K562 (cell line): Measurements from ENCODE around the gene SLC35A1. TPM values are rescaled to one million over a fixed set of nuclear protein-coding genes. Genes with fewer than 3 reads are reported as not detected.

Experiments
- ATAC-seq: fragments of 200-7000 bp; cut with Tn5 transposase; 3 replicates; pipeline ENCODE4 v1.9.1; 2020; ENCODE audit warnings: moderate library complexity
- BruUV-seq: library from RNA; stranded (reverse); fragments of 400-500 nt; replicated peaks from 2 replicates; lab custom pipeline; 2021; lab: Mats Ljungman, UMichigan
- CTCF ChIA-PET: fragments of 300-600 bp; formaldehyde crosslinking; extraction: SDS; loops from one replicate; lab custom pipeline; 2021; ENCODE audit warnings: low intra/inter-chr PET ratio; lab: Yijun Ruan, JAX
- POLR2A ChIA-PET: fragments of 300-600, 350-650 bp; sonication (Branson Sonifier 250); formaldehyde crosslinking; extraction: SDS; loops from one replicate; lab custom pipeline; 2021; ENCODE audit warnings: antibody characterized with exemption, inconsistent platforms; lab: Yijun Ruan, JAX
- DNase-seq, 4 experiments: peaks; one replicate each; pipeline versions ENCODE4 v3.0.0 to v3.0.0-alpha.2; 2011 to 2018; ENCODE audit warnings: low spot score in 3 of 4, mixed read lengths in 3 of 4; ENCODE audit errors: extremely low read depth in 1 of 4
- FAIRE-seq: peaks from 2 replicates; lab custom pipeline; 2011; peaks lifted over from hg19 to GRCh38; lab: Jason Lieb, UNC
- H2AFZ ChIP-seq: 2 replicates; pipeline ENCODE4 v1.6.0; 2011; ENCODE audit warnings: low read depth, low read length, control low read depth, inconsistent platforms
- H3K27ac ChIP-seq: fragments of 200-600 bp; 3 replicates; pipeline ENCODE4 v1.8.0; 2011; ENCODE audit warnings: low read depth, mild to moderate bottlenecking, control low read depth, inconsistent platforms, low read length, moderate library complexity, mixed read lengths; ENCODE audit errors: extremely low read depth
- H3K27me3 ChIP-seq, 2 experiments: fragments of 300-600 bp in 1 of 2; 2 replicates in 1 of 2; 3 replicates in 1 of 2; pipeline versions ENCODE4 v1.6.0 to v1.8.0; 2011; ENCODE audit warnings: inconsistent platforms in 2 of 2, low read length in 2 of 2, mild to moderate bottlenecking in 1 of 2, mixed read lengths in 1 of 2, moderate library complexity in 1 of 2; ENCODE audit not compliant: control insufficient read depth in 2 of 2, insufficient read depth in 2 of 2
- H3K36me3 ChIP-seq: fragments of 300-600 bp; 3 replicates; pipeline ENCODE4 v1.8.0; 2011; ENCODE audit warnings: mild to moderate bottlenecking, low read length, inconsistent platforms; ENCODE audit not compliant: control insufficient read depth, insufficient read depth
- H3K4me1 ChIP-seq, 2 experiments: fragments of 200-600 bp in 1 of 2; replicated peaks in 1 of 2; 2 replicates in 1 of 2; 3 replicates in 1 of 2; pipeline versions ENCODE4 v1.5.1 to v1.8.0; 2011; ENCODE audit warnings: inconsistent platforms in 2 of 2, low read length in 2 of 2, mild to moderate bottlenecking in 1 of 2, mixed read lengths in 1 of 2, moderate library complexity in 1 of 2; ENCODE audit not compliant: control insufficient read depth in 2 of 2, insufficient read depth in 2 of 2
- H3K4me2 ChIP-seq: 2 replicates; pipeline ENCODE4 v1.6.1; 2011; ENCODE audit warnings: low read length, control low read depth, inconsistent platforms, mixed read lengths; ENCODE audit not compliant: insufficient read depth
- H3K4me3 ChIP-seq: fragments of 200-600 bp; sonication (generic), shearing (Covaris generic); 2 replicates; pipeline ENCODE4 v1.5.1; 2016; ENCODE audit warnings: control low read depth, inconsistent platforms
- H3K79me2 ChIP-seq: fragments of 200-600 bp; 3 replicates; pipeline ENCODE4 v1.8.0; 2011; ENCODE audit warnings: low read length, inconsistent platforms; ENCODE audit not compliant: control insufficient read depth, insufficient read depth
- H3K9ac ChIP-seq, 2 experiments: 2 replicates each; pipeline versions ENCODE4 v1.6.0 to v1.6.1; 2011; ENCODE audit warnings: low read depth in 2 of 2, low read length in 2 of 2, control low read depth in 1 of 2, inconsistent platforms in 1 of 2, mild to moderate bottlenecking in 1 of 2, mixed read lengths in 1 of 2; ENCODE audit not compliant: insufficient read depth in 1 of 2
- H3K9me1 ChIP-seq: one replicate; pipeline ENCODE4 v1.6.0; 2011; ENCODE audit warnings: inconsistent platforms, mild to moderate bottlenecking, low read length, moderate library complexity; ENCODE audit not compliant: control insufficient read depth, insufficient read depth
- H3K9me3 ChIP-seq: replicated peaks from 2 replicates; pipeline ENCODE4 v1.5.1; 2011; ENCODE audit warnings: low read depth, low read length, inconsistent platforms; ENCODE audit not compliant: control insufficient read depth, insufficient read depth
- H4K20me1 ChIP-seq: replicated peaks from 2 replicates; pipeline ENCODE4 v1.6.1; 2011; ENCODE audit warnings: low read length, inconsistent platforms, mixed read lengths; ENCODE audit not compliant: control insufficient read depth, insufficient read depth
- C11orf30 ChIP-seq: fragments of 450-650 bp; IDR thresholded peaks from 2 replicates; pipeline ENCODE4 v1.6.1; 2016; ENCODE audit warnings: low read depth, mild to moderate bottlenecking
- RNF2 ChIP-seq: sonication (generic); IDR thresholded peaks from 2 replicates; pipeline ENCODE4 v1.6.1; 2016
- ZNF239 ChIP-seq: fragments of 250-450 bp; sonication (Bioruptor Pico); IDR thresholded peaks from 2 replicates; pipeline ENCODE4 v1.4.0; 2020; ENCODE audit warnings: mild to moderate bottlenecking
- ZNF282 ChIP-seq: sonication (generic); formaldehyde crosslinking; IDR thresholded peaks from 2 replicates; pipeline ENCODE4 v1.8.1; 2023; ENCODE audit warnings: missing genetic modification reagents
- ZNF316 ChIP-seq: fragments of 450-650 bp; IDR thresholded peaks from 2 replicates; pipeline ENCODE4 v1.6.1; 2016
- ZNF347 ChIP-seq: fragments of 450-650 bp; formaldehyde crosslinking; IDR thresholded peaks from 2 replicates; pipeline ENCODE4 v1.4.0; 2020; ENCODE audit warnings: low read depth, mild to moderate bottlenecking, moderate library complexity
- WGBS: fragments of 100-300 bp; shearing (Covaris generic); methylation state at CpG from one replicate; pipeline ENCODE4 v1.1.6; 2016; ENCODE audit warnings: low coverage, mixed read lengths; ENCODE audit not compliant: insufficient coverage; ENCODE audit errors: missing lambda C conversion rate; 5-methylcytosine and 5-hydroxymethylcytosine counted together
- in situ Hi-C: fragments of 300-500 bp; cut with MboI; formaldehyde crosslinking; loops from 4 replicates; pipeline ENCODE4 v1.15.0; 2018; ENCODE audit warnings: inconsistent platforms, mixed read lengths
- intact Hi-C: fragments of 100-400 bp; cut with micrococcal nuclease; formaldehyde crosslinking; loops from 2 replicates; pipeline ENCODE4 v1.14.2; 2022
- polyA plus RNA-seq, 8 experiments: library from polyadenylated mRNA; depleted of rRNA in 4 of 8; stranded (reverse) in 5 of 8; unstranded in 3 of 8; fragments of >200 nt; fragmentation: Nextera tagmentation in 2 of 8; fragmentation: Illumina TruSeq in 1 of 8; extraction: Ambion mirVana in 2 of 8; extraction: Trizol in 1 of 8; gene quantifications; 2 replicates each; pipeline versions ENCODE4 v1.2.1 to v1.2.3, GENCODE V29; 2011 to 2014; ENCODE audit warnings: inconsistent platforms in 1 of 8, missing spikeins in 1 of 8
- total RNA-seq, 7 experiments: library from RNA; depleted of rRNA in 6 of 7; stranded (reverse); fragments of >200 nt in 6 of 7; fragmentation: Illumina TruSeq in 2 of 7; extraction: Trizol in 2 of 7; gene quantifications; 2 replicates each; pipeline versions ENCODE4 v1.2.1 to v1.2.3, GENCODE V29; 2011 to 2021; ENCODE audit warnings: low replicate concordance in 1 of 7
- TF ChIP-seq, protein P1 (sequence below): sonication (generic); formaldehyde crosslinking; IDR thresholded peaks from 2 replicates; pipeline ENCODE4 v1.8.0; 2023; ENCODE audit warnings: mild to moderate bottlenecking, missing genetic modification reagents

The SLC35A1 gene
- total and polyA plus RNA-seq, 9 of the 15 experiments (the other 6 are each of a cell fraction or from before 2014, with no cell fraction given), result 7.5 to 37.1 (median 14.9) TPM

DNA sequence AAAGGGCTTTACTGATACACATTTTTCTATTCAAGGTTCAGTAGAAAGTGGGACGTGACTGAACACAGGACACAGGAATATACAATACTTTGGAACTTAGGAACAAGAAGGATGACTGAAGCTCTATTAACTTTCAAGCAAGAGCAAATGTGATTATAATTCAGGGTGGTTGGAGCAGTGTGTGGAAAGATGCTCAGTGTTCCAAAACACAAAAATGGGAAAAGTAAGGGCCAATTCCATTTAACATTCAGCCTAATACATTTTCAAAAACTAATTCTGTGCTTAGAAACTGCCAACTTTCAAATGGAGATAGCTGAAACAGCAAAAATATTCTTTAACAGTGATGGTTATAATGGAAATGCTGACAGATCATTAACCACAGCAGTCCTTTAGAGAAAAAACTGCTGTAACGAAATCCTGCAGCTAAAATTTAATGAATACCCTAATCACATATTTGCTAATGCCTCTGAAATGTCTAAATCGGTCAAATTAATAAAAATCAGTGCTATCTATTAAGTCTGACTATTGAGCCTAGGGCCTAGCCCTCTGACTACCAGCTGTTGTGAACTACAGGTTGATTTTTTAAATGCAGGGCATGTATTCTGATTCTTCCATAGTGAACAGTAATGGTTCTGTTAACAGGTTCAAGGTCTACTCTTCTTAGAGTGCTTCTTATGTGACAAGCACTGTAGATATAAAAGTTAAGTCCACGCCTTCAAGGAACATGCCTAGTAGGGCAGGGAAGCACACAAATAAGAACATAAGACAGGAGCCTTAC lies 71.1 kb downstream of the SLC35A1 start:
- Histone ChIP-seq H3K4me2 (no peak overlapping the region), H3K79me2 (no peaks in the 10 kb centered on the region), H3K27me3 (no peaks in the 10 kb centered on the region), H3K4me1 (no peaks in the 10 kb centered on the region)
- POLR2A ChIA-PET, result no interaction called here
- BruUV-seq, result no TSS peak
- no peak for FAIRE-seq
- 84% methylated on average over 4 of the region's 4 CpGs for WGBS
- TF ChIP-seq C11orf30 (0 out of 2 replicates have a peak, but pooled peaks have one; percentile 12), ZNF239 (CRISPR knock-in tag) (no peak), ZNF316 (peak; percentile 50; the same call in 1 of the 2 replicates), RNF2 (no peak), ZNF347 (CRISPR knock-in tag) (no peak), ZNF282 (CRISPR knock-in tag) (no peak)
- TF ChIP-seq, protein P1, sequence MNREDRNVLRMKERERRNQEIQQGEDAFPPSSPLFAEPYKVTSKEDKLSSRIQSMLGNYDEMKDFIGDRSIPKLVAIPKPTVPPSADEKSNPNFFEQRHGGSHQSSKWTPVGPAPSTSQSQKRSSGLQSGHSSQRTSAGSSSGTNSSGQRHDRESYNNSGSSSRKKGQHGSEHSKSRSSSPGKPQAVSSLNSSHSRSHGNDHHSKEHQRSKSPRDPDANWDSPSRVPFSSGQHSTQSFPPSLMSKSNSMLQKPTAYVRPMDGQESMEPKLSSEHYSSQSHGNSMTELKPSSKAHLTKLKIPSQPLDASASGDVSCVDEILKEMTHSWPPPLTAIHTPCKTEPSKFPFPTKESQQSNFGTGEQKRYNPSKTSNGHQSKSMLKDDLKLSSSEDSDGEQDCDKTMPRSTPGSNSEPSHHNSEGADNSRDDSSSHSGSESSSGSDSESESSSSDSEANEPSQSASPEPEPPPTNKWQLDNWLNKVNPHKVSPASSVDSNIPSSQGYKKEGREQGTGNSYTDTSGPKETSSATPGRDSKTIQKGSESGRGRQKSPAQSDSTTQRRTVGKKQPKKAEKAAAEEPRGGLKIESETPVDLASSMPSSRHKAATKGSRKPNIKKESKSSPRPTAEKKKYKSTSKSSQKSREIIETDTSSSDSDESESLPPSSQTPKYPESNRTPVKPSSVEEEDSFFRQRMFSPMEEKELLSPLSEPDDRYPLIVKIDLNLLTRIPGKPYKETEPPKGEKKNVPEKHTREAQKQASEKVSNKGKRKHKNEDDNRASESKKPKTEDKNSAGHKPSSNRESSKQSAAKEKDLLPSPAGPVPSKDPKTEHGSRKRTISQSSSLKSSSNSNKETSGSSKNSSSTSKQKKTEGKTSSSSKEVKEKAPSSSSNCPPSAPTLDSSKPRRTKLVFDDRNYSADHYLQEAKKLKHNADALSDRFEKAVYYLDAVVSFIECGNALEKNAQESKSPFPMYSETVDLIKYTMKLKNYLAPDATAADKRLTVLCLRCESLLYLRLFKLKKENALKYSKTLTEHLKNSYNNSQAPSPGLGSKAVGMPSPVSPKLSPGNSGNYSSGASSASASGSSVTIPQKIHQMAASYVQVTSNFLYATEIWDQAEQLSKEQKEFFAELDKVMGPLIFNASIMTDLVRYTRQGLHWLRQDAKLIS, result no peak
- TF ChIP-seq, all 486 proteins: peak for 2
- H3K9me1 ChIP-seq, result no peaks in the 10 kb centered on the region
- CTCF ChIA-PET, result no interaction called here
- peaks cover 81% of the 10 kb centered on the region for H3K36me3 ChIP-seq
- H3K9me3 ChIP-seq, result no peaks in the 10 kb centered on the region
- no peak overlapping the region for H2AFZ ChIP-seq
- no peak overlapping the region for H3K27ac ChIP-seq
- intact Hi-C loops, result no loop called here
- no peaks in the 10 kb centered on the region for H4K20me1 ChIP-seq
- in situ Hi-C loops, result no loop called here
- ATAC-seq (no peak), DNase-seq (no peak)
- no peak overlapping the region for H3K9ac ChIP-seq
- H3K4me3 ChIP-seq, result no peak overlapping the region
